ENCODE measurements around the gene CDK19.

The CDK19 gene

DNA sequence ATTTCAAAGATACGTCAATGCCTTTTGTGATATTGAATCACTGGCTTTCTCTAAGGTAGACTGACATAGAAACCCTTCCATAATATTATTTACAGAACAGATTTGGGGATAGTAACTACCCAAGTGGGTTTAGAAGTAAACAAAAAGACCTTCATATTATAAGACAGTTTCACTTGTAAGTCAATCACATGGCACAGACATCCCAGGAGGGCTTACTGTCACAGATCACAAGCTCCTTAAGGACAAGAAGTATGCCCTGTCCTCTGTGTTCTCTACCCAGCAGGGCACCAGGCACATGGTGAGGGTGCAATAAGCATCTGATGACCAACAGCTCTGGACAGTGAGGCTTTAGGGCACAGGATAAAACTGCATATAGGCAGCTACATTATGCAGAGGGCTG, 203.0 kb downstream of the CDK19 start:
- Histone ChIP-seq H3K27ac (ENCODE audit: low read depth, low read length) (no peak overlapping the region), H3K79me2 (ENCODE audit: control insufficient read depth, insufficient read depth, low read length, poor library complexity) (no peaks in the 10 kb centered on the region), H2BK5ac (ENCODE audit: low read depth, low read length, poor library complexity) (no peak overlapping the region), H3K4me1 (ENCODE audit: control insufficient read depth in 1 of 2, insufficient read depth in 2 of 2, low read length in 2 of 2) (peaks cover 0 to 4% of the 10 kb centered on the region in 2 experiments), H3K79me1 (ENCODE audit: low read length) (no peaks in the 10 kb centered on the region), H3K14ac (ENCODE audit: low read length) (no peak overlapping the region), H3K27me3 (ENCODE audit: insufficient read depth, low read length) (no peaks in the 10 kb centered on the region), H4K91ac (ENCODE audit: low read depth, low read length) (no peak overlapping the region), H2BK12ac (ENCODE audit: low read length) (no peak overlapping the region), H3K4ac (ENCODE audit: low read depth, low read length) (no peak overlapping the region), H3K23ac (ENCODE audit: low read length) (no peak overlapping the region), H4K8ac (ENCODE audit: low read depth, low read length) (no peak overlapping the region), H3K36me3 (ENCODE audit: control insufficient read depth in 1 of 2, insufficient read depth in 2 of 2, low read length in 2 of 2) (peaks cover 5 to 15% of the 10 kb centered on the region in 2 experiments), H3K4me2 (ENCODE audit: low read length) (no peak overlapping the region), H3K4me3 (ENCODE audit: low read depth, low read length) (no peak overlapping the region), H3K18ac (ENCODE audit: low read length) (no peak overlapping the region), H4K12ac (ENCODE audit: low read depth, low read length) (no peak overlapping the region), H3K9ac (ENCODE audit: low read length) (no peak overlapping the region), H3K9me3 (ENCODE audit: insufficient read depth, low read depth, low read length) (peaks cover 2% of the 10 kb centered on the region), H2AFZ (ENCODE audit: insufficient read depth, low read length, poor library complexity) (no peak overlapping the region), H2BK120ac (ENCODE audit: insufficient read depth, low read length, poor library complexity) (no peak overlapping the region), H2AK5ac (ENCODE audit: low read length) (no peak overlapping the region)
- DNase-seq, result no peak
- WGBS (ENCODE audit: extremely low coverage, insufficient coverage, insufficient read length), result no CpG with 5 or more reads among the region's 1 CpG

GRCh38 chr6:110609101-110609500, 206.2 kb downstream of the CDK19 start:
- H2BK12ac ChIP-seq (ENCODE audit: low read length), result no peak overlapping the region
- H2BK5ac ChIP-seq (ENCODE audit: low read depth, low read length, poor library complexity), result no peak overlapping the region
- H4K91ac ChIP-seq (ENCODE audit: low read depth, low read length), result no peak overlapping the region
- no peak overlapping the region for H3K14ac ChIP-seq (ENCODE audit: low read length)
- no peaks in the 10 kb centered on the region for H3K79me1 ChIP-seq (ENCODE audit: low read length)
- H3K4me1 ChIP-seq (ENCODE audit: control insufficient read depth in 1 of 2, insufficient read depth in 2 of 2, low read length in 2 of 2), result no peaks in the 10 kb centered on the region
- H3K27ac ChIP-seq (ENCODE audit: low read depth, low read length), result no peak overlapping the region
- no peak overlapping the region for H4K8ac ChIP-seq (ENCODE audit: low read depth, low read length)
- H3K79me2 ChIP-seq (ENCODE audit: control insufficient read depth, insufficient read depth, low read length, poor library complexity), result no peaks in the 10 kb centered on the region
- H3K9me3 ChIP-seq (ENCODE audit: insufficient read depth, low read depth, low read length), result no peaks in the 10 kb centered on the region
- no peak for DNase-seq
- H3K36me3 ChIP-seq (ENCODE audit: control insufficient read depth in 1 of 2, insufficient read depth in 2 of 2, low read length in 2 of 2), result peaks cover 2% of the 10 kb centered on the region in 2 experiments
- no peak overlapping the region for H3K23ac ChIP-seq (ENCODE audit: low read length)
- no peak overlapping the region for H2AK5ac ChIP-seq (ENCODE audit: low read length)
- H3K4me3 ChIP-seq (ENCODE audit: low read depth, low read length), result no peak overlapping the region
- no peak overlapping the region for H4K12ac ChIP-seq (ENCODE audit: low read depth, low read length)
- H3K4me2 ChIP-seq (ENCODE audit: low read length), result no peak overlapping the region
- no peak overlapping the region for H3K18ac ChIP-seq (ENCODE audit: low read length)
- no peak overlapping the region for H2BK120ac ChIP-seq (ENCODE audit: insufficient read depth, low read length, poor library complexity)
- H2AFZ ChIP-seq (ENCODE audit: insufficient read depth, low read length, poor library complexity), result no peak overlapping the region
- WGBS (ENCODE audit: extremely low coverage, insufficient coverage, insufficient read length), result no CpG with 5 or more reads among the region's 2 CpGs
- H3K27me3 ChIP-seq (ENCODE audit: insufficient read depth, low read length), result no peaks in the 10 kb centered on the region
- no peak overlapping the region for H3K4ac ChIP-seq (ENCODE audit: low read depth, low read length)
- no peak overlapping the region for H3K9ac ChIP-seq (ENCODE audit: low read length)

- Histone ChIP-seq H2BK5ac (ENCODE audit: low read depth, low read length, poor library complexity) (no peak overlapping the region), H2BK12ac (ENCODE audit: low read length) (no peak overlapping the region), H2AFZ (ENCODE audit: insufficient read depth, low read length, poor library complexity) (no peak overlapping the region), H2BK120ac (ENCODE audit: insufficient read depth, low read length, poor library complexity) (no peak overlapping the region), H3K36me3 (ENCODE audit: control insufficient read depth in 1 of 2, insufficient read depth in 2 of 2, low read length in 2 of 2) (peaks cover 1 to 2% of the 10 kb centered on the region in 2 experiments), H3K27ac (ENCODE audit: low read depth, low read length) (no peak overlapping the region), H3K9ac (ENCODE audit: low read length) (no peak overlapping the region), H3K4me1 (ENCODE audit: control insufficient read depth in 1 of 2, insufficient read depth in 2 of 2, low read length in 2 of 2) (no peaks in the 10 kb centered on the region), H3K79me2 (ENCODE audit: control insufficient read depth, insufficient read depth, low read length, poor library complexity) (no peaks in the 10 kb centered on the region), H3K4me2 (ENCODE audit: low read length) (no peak overlapping the region), H3K23ac (ENCODE audit: low read length) (no peak overlapping the region), H4K8ac (ENCODE audit: low read depth, low read length) (no peak overlapping the region), H3K79me1 (ENCODE audit: low read length) (no peaks in the 10 kb centered on the region), H3K14ac (ENCODE audit: low read length) (no peak overlapping the region), H2AK5ac (ENCODE audit: low read length) (no peak overlapping the region), H3K9me3 (ENCODE audit: insufficient read depth, low read depth, low read length) (no peaks in the 10 kb centered on the region), H3K4me3 (ENCODE audit: low read depth, low read length) (no peak overlapping the region), H3K4ac (ENCODE audit: low read depth, low read length) (no peak overlapping the region), H4K91ac (ENCODE audit: low read depth, low read length) (no peak overlapping the region), H3K18ac (ENCODE audit: low read length) (no peak overlapping the region), H4K12ac (ENCODE audit: low read depth, low read length) (no peak overlapping the region), H3K27me3 (ENCODE audit: insufficient read depth, low read length) (no peaks in the 10 kb centered on the region)
- no CpG with 5 or more reads among the region's 2 CpGs for WGBS (ENCODE audit: extremely low coverage, insufficient coverage, insufficient read length)
- DNase-seq, result peak; percentile 81 to 91
Measured at GRCh38 chr6:110608151-110608550, 207.1 kb downstream of the CDK19 start.

GRCh38 chr6:110606151-110606550, 209.1 kb downstream of the CDK19 start:
- Histone ChIP-seq H3K4ac (ENCODE audit: low read depth, low read length) (no peak overlapping the region), H2BK120ac (ENCODE audit: insufficient read depth, low read length, poor library complexity) (no peak overlapping the region), H3K18ac (ENCODE audit: low read length) (no peak overlapping the region), H3K9me3 (ENCODE audit: insufficient read depth, low read depth, low read length) (no peaks in the 10 kb centered on the region), H4K91ac (ENCODE audit: low read depth, low read length) (no peak overlapping the region), H4K12ac (ENCODE audit: low read depth, low read length) (no peak overlapping the region), H2AK5ac (ENCODE audit: low read length) (no peak overlapping the region), H3K23ac (ENCODE audit: low read length) (no peak overlapping the region), H3K4me2 (ENCODE audit: low read length) (no peak overlapping the region), H3K27me3 (ENCODE audit: insufficient read depth, low read length) (no peaks in the 10 kb centered on the region), H3K4me1 (ENCODE audit: control insufficient read depth in 1 of 2, insufficient read depth in 2 of 2, low read length in 2 of 2) (no peaks in the 10 kb centered on the region), H3K79me1 (ENCODE audit: low read length) (no peaks in the 10 kb centered on the region), H3K36me3 (ENCODE audit: control insufficient read depth in 1 of 2, insufficient read depth in 2 of 2, low read length in 2 of 2) (peaks cover 0 to 2% of the 10 kb centered on the region in 2 experiments), H3K9ac (ENCODE audit: low read length) (no peak overlapping the region), H2BK12ac (ENCODE audit: low read length) (no peak overlapping the region), H3K14ac (ENCODE audit: low read length) (no peak overlapping the region), H2AFZ (ENCODE audit: insufficient read depth, low read length, poor library complexity) (no peak overlapping the region), H4K8ac (ENCODE audit: low read depth, low read length) (no peak overlapping the region), H3K79me2 (ENCODE audit: control insufficient read depth, insufficient read depth, low read length, poor library complexity) (no peaks in the 10 kb centered on the region), H2BK5ac (ENCODE audit: low read depth, low read length, poor library complexity) (no peak overlapping the region), H3K4me3 (ENCODE audit: low read depth, low read length) (no peak overlapping the region), H3K27ac (ENCODE audit: low read depth, low read length) (no peak overlapping the region)
- no CpG with 5 or more reads among the region's 4 CpGs for WGBS (ENCODE audit: extremely low coverage, insufficient coverage, insufficient read length)
- no peak for DNase-seq

All from trophoblast cell (in vitro differentiated cells and primary cell).